Sigmoid colon (tissue), 7 donors: Measurements from ENCODE around the gene POLD1. TPM values are rescaled to one million over a fixed set of nuclear protein-coding genes. Genes with fewer than 3 reads are reported as not detected.

ENCODE experiments used
- DNase-seq: peaks from one replicate; pipeline ENCODE4 v3.0.0-alpha.2; 2019
- H3K27ac ChIP-seq, 4 donors: fragments of 200-600 bp; sonication (generic); one replicate each; pipeline ENCODE4 v1.5.1; 2016 to 2019; ENCODE audit warnings: mild to moderate bottlenecking in 1 of 4
- H3K27me3 ChIP-seq, 3 donors: fragments of 200-600 bp; sonication (generic); one replicate each; pipeline ENCODE4 v1.5.1; 2019; ENCODE audit warnings: mild to moderate bottlenecking in 1 of 3
- H3K36me3 ChIP-seq, 4 donors: fragments of 200-600 bp; sonication (generic); one replicate each; pipeline ENCODE4 v1.5.1; 2016 to 2019
- H3K4me1 ChIP-seq, 4 donors: fragments of 200-600 bp; sonication (generic); one replicate each; pipeline ENCODE4 v1.5.1; 2017 to 2019
- H3K4me3 ChIP-seq, 4 donors: fragments of 200-600 bp; sonication (generic); one replicate each; pipeline ENCODE4 v1.5.1; 2017 to 2019; ENCODE audit warnings: mild to moderate bottlenecking in 2 of 4, moderate library complexity in 1 of 4
- H3K9me3 ChIP-seq, 4 donors: fragments of 200-600 bp in 3 of 4; sonication (generic) in 3 of 4; one replicate each; pipeline versions ENCODE4 v1.5.1 to v1.6.1; 2013 to 2019
- CTCF ChIP-seq, 4 experiments: fragments of 450-650 bp in 3 of 4; fragments of 200-600 bp in 1 of 4; IDR thresholded peaks; one replicate each; pipeline ENCODE4 v1.5.1; 2016 to 2019; ENCODE audit warnings: antibody characterized with exemption in 4 of 4, mild to moderate bottlenecking in 3 of 4, moderate library complexity in 2 of 4
- EP300 ChIP-seq, 4 donors: sonication (generic); formaldehyde crosslinking; IDR thresholded peaks; one replicate each; pipeline ENCODE4 v1.6.1; 2017; ENCODE audit warnings: antibody characterized with exemption in 4 of 4
- POLR2A ChIP-seq, 2 donors: fragments of 450-650 bp; IDR thresholded peaks; one replicate each; pipeline ENCODE4 v1.6.1; 2016; ENCODE audit warnings: antibody characterized with exemption in 2 of 2, mild to moderate bottlenecking in 2 of 2, moderate library complexity in 2 of 2
- POLR2AphosphoS5 ChIP-seq, 4 donors: sonication (generic); formaldehyde crosslinking; IDR thresholded peaks; one replicate each; pipeline ENCODE4 v1.6.1; 2017; ENCODE audit warnings: antibody characterized with exemption in 4 of 4
- WGBS, 2 donors: extraction: QIAGEN DNeasy Blood & Tissue Kit; methylation state at CpG; one replicate each; pipeline ENCODE4 v1.1.7; 2013; 5-methylcytosine and 5-hydroxymethylcytosine counted together
- intact Hi-C: fragments of 100-400 bp; cut with DNase I; formaldehyde crosslinking; loops from one replicate; pipeline ENCODE4 v1.15.1; 2023
- polyA plus RNA-seq, 3 donors: library from polyadenylated mRNA; stranded (reverse); fragments of 200-250 nt; gene quantifications; one replicate each; pipeline ENCODE4 v1.2.3, GENCODE V29; 2013
- total RNA-seq, 4 donors: library from RNA; depleted of rRNA; stranded (reverse); fragments of >200 nt; gene quantifications; one replicate each; pipeline ENCODE4 v1.1.0, GENCODE V29; 2016
- donor health status: healthy with polysubstance abuse.
- donor health status: Bipolar disorder and iron deficiency.
- donor health status: healthy.

Gene POLD1
- total and polyA plus RNA-seq, 7 donors: 9.6 to 44.2 (median 10.8) TPM

DNA sequence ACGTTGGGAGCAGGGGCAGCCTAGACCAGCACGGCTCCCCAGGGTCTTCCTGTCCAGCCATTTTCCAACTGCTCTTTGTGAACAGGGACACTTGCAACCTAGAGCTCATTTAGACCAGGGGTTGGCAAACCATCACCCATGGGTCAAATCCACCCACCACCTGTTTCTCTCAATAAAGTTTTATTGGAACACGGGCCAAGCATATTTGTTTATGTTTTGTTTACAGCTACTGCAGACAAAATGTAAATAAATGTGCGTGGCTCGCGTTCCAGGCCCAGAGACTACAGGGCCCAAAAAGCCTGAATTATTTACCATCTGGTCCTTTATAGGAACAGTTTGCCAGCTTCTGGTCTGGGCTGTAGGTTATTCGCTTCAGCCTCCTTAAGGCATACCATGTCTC is 78.8 kb downstream of the POLD1 start:
- no peak for TF ChIP-seq POLR2A (IDR thresholded peaks at IDR 0.05)
- TF ChIP-seq EP300 (IDR thresholded peaks at IDR 0.05): no peak
- TF ChIP-seq CTCF (IDR thresholded peaks at IDR 0.05): no peak
- no peak for TF ChIP-seq POLR2AphosphoS5 (IDR thresholded peaks at IDR 0.05)
- Histone ChIP-seq H3K27me3 (peaks cover 4 to 40% (median 14%) of the 10 kb centered on the region in 3 donors), H3K9me3 (no peaks in the 10 kb centered on the region), H3K4me3 (no peak overlapping the region), H3K36me3 (no peaks in the 10 kb centered on the region), H3K27ac (no peak overlapping the region), H3K4me1 (no peaks in the 10 kb centered on the region)
- no peak for DNase-seq
- intact Hi-C loops: no loop called here
- 74% methylated on average over 7 of the region's 7 CpGs for WGBS, 2 donors

DNA sequence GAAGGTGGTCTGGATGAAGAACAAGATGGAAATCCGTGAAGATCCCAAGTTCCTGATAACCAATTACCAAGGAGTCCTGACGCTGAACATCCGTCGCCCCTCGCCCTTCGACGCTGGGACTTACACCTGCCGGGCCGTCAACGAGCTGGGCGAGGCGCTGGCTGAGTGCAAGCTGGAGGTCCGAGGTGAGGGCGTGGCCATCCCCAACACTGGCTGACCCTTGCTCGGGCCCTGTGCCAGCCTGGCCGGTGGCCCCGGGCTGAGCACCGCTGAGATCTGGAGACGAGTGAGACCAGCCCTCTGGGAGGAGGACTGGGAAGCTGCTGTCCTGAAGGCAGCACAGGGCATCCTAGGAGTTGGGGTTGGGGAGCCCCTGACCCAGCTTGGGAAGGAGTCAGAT is 80.2 kb downstream of the POLD1 start:
- Histone ChIP-seq H3K4me1 (no peaks in the 10 kb centered on the region), H3K36me3 (no peaks in the 10 kb centered on the region), H3K4me3 (no peak overlapping the region), H3K27ac (no peak overlapping the region), H3K27me3 (peaks cover 0 to 34% (median 3%) of the 10 kb centered on the region in 3 donors), H3K9me3 (no peaks in the 10 kb centered on the region)
- intact Hi-C loops: no loop called here
- WGBS, 2 donors: 36 to 72% methylated on average over 19 of the region's 19 CpGs
- no peak for TF ChIP-seq EP300 (IDR thresholded peaks at IDR 0.05)
- no peak for TF ChIP-seq POLR2AphosphoS5 (IDR thresholded peaks at IDR 0.05)
- TF ChIP-seq CTCF (IDR thresholded peaks at IDR 0.05): no peak
- no peak for TF ChIP-seq POLR2A (IDR thresholded peaks at IDR 0.05)
- DNase-seq: no peak

DNA sequence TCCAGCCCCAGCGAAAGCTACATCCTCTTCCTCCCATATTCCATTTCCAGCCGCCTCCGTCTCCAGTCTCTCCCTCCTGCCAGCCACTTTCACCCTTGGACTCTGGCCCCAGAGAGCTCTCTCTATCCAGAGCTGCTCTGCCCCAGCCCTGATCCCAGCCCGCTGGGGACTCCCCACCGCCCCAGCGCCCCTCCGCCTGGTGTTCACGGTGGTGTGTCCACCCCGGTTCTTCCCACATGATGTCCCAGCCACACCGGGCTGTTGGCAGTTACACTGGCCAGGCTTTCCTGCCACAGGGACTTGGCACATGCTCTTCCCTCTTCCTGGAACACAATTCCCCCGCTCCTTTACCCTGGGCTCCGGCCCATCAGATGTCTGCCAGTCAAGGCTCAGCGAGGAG is 80.9 kb downstream of the POLD1 start:
- H3K4me3 ChIP-seq: no peak overlapping the region
- no peaks in the 10 kb centered on the region for H3K36me3 ChIP-seq
- H3K4me1 ChIP-seq: no peaks in the 10 kb centered on the region
- WGBS, 2 donors: 52 to 86% methylated on average over 13 of the region's 13 CpGs
- intact Hi-C loops: no loop called here
- H3K9me3 ChIP-seq: no peaks in the 10 kb centered on the region
- peaks cover 0 to 30% (median 3%) of the 10 kb centered on the region in 3 donors for H3K27me3 ChIP-seq
- DNase-seq: no peak
- no peak overlapping the region for H3K27ac ChIP-seq
- no peak for TF ChIP-seq POLR2AphosphoS5 (IDR thresholded peaks at IDR 0.05)
- TF ChIP-seq CTCF (IDR thresholded peaks at IDR 0.05): no peak
- TF ChIP-seq POLR2A (IDR thresholded peaks at IDR 0.05): no peak
- no peak for TF ChIP-seq EP300 (IDR thresholded peaks at IDR 0.05)

DNA sequence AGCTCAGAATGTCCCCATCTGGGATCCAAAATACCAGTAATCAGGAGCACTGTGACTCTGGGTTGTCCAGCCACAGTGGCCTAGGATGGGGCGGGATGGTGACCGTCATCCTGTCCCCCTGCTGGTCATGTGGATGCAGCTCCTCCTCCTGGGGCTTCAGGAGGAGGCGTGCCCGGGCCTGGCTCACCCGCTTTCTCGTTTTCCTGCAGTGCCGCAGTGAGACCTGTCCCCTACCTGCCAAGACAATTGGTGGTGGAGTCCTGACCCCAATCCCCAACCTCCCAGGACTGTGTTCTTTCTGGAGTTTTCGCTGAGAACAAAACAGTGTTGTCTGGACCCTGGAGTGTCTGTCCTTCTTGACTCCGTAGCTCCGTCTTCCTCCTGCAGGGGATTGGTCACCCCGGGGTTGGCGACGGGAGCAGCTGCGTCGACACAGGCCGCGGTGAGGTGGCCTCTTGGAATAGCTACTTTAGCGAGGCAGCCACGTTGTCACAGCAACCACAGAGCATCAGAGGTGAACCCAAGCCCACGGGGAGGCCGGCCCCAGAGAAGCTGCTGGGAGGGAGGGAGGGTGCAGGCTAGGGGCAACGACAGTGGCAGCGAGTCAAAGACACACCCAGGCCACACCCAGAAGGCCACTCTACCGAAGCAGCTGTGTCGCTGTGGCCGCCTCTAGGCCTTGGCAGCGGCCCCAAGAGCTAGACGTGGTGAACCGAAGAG is 82.0 kb downstream of the POLD1 start:
- H3K27ac ChIP-seq: no peak overlapping the region
- H3K36me3 ChIP-seq: no peaks in the 10 kb centered on the region
- 22 to 52% methylated on average over 29 of the region's 29 CpGs for WGBS, 2 donors
- intact Hi-C loops: no loop called here
- H3K9me3 ChIP-seq: no peaks in the 10 kb centered on the region
- DNase-seq: no peak
- peaks cover 0 to 19% (median 3%) of the 10 kb centered on the region in 3 donors for H3K27me3 ChIP-seq
- H3K4me1 ChIP-seq: no peaks in the 10 kb centered on the region
- no peak for TF ChIP-seq POLR2A (IDR thresholded peaks at IDR 0.05)
- no peak for TF ChIP-seq EP300 (IDR thresholded peaks at IDR 0.05)
- TF ChIP-seq CTCF (IDR thresholded peaks at IDR 0.05): no peak
- no peak for TF ChIP-seq POLR2AphosphoS5 (IDR thresholded peaks at IDR 0.05)
- H3K4me3 ChIP-seq: no peak overlapping the region

- H3K27me3 ChIP-seq: peaks cover 0 to 13% (median 0%) of the 10 kb centered on the region in 3 donors
- 20 to 69% methylated on average over 11 of the region's 11 CpGs for WGBS, 2 donors
- no peak overlapping the region for H3K4me3 ChIP-seq
- no peaks in the 10 kb centered on the region for H3K4me1 ChIP-seq
- intact Hi-C loops: no loop called here
- no peaks in the 10 kb centered on the region for H3K36me3 ChIP-seq
- no peak for TF ChIP-seq CTCF (IDR thresholded peaks at IDR 0.05)
- no peak for TF ChIP-seq POLR2A (IDR thresholded peaks at IDR 0.05)
- TF ChIP-seq POLR2AphosphoS5 (IDR thresholded peaks at IDR 0.05): no peak
- no peak for TF ChIP-seq EP300 (IDR thresholded peaks at IDR 0.05)
- H3K27ac ChIP-seq: no peak overlapping the region
- DNase-seq: no peak
- H3K9me3 ChIP-seq: no peaks in the 10 kb centered on the region
These were observed 82.5 kb downstream of the POLD1 start for GRCh38 chr19:50466706-50467039.
